PC-3 (cell line): ENCODE data around the gene CCL16.

Experiments
- CTCF ChIP-seq: fragments of 300-600 bp; sonication (generic); conservative IDR thresholded peaks from 2 replicates; pipeline ENCODE4 v1.5.1; 2017; ENCODE audit warnings: antibody characterized with exemption, low read depth, mild to moderate bottlenecking, low read length
- EZH2 ChIP-seq: fragments of 300-600 bp; sonication (generic); IDR thresholded peaks from one replicate; pipeline ENCODE4 v1.6.1; 2017; ENCODE audit warnings: antibody characterized with exemption, mild to moderate bottlenecking, low read length; ENCODE audit not compliant: unreplicated experiment
- EZH2phosphoT487 ChIP-seq: fragments of 300-600 bp; sonication (generic); IDR thresholded peaks from 2 replicates; pipeline ENCODE4 v1.6.1; 2018; ENCODE audit warnings: mild to moderate bottlenecking, antibody characterized with exemption, low read length, borderline replicate concordance

GRCh38 chr17:36000732-36001109 is 19.4 kb upstream of the CCL16 start:
- TF ChIP-seq CTCF: no peak
- no peak for TF ChIP-seq EZH2phosphoT487
- TF ChIP-seq EZH2: no peak
